SK-N-SH (cell line): Measurements from ENCODE around the gene RIMS1. TPM values are rescaled to one million over a fixed set of nuclear protein-coding genes. Genes with fewer than 3 reads are reported as not detected.

ENCODE experiments used
- CTCF ChIA-PET: fragments of 300-600, 350-600 bp; formaldehyde crosslinking; extraction: SDS; loops from one replicate; lab custom pipeline; 2021; lab: Yijun Ruan, JAX
- POLR2A ChIA-PET: fragments of 350-600 bp; sonication (Branson Sonifier 250); formaldehyde crosslinking; extraction: SDS; loops from one replicate; lab custom pipeline; 2020; ENCODE audit warnings: antibody characterized with exemption, inconsistent platforms; lab: Yijun Ruan, JAX
- DNase-seq: peaks from one replicate; pipeline ENCODE4 v3.0.0; 2012
- H2AFZ ChIP-seq: fragments of 200-600 bp; sonication (generic); 2 replicates; pipeline ENCODE4 v1.8.1; 2016; ENCODE audit warnings: antibody characterized with exemption, mild to moderate bottlenecking, low read depth
- H3F3A ChIP-seq: fragments of 200-600 bp; sonication (generic); replicated peaks from 2 replicates; pipeline ENCODE3; 2016; ENCODE audit warnings: antibody characterized with exemption, mild to moderate bottlenecking; ENCODE audit not compliant: insufficient read depth
- H3K27ac ChIP-seq, 2 experiments: fragments of 200-500 bp in 1 of 2; fragments of 200-600 bp in 1 of 2; sonication (Bioruptor generic) in 1 of 2; sonication (generic), shearing (Covaris generic) in 1 of 2; 2 replicates each; pipeline versions ENCODE4 v1.5.1 to v1.6.1; 2014 to 2016; ENCODE audit warnings: low read depth in 2 of 2, inconsistent platforms in 1 of 2, low read length in 1 of 2, mild to moderate bottlenecking in 1 of 2, mixed read lengths in 1 of 2
- H3K27me3 ChIP-seq: fragments of 200-600 bp; sonication (generic), shearing (Covaris generic); 2 replicates; pipeline ENCODE4 v1.6.1; 2016; ENCODE audit warnings: mixed run types; ENCODE audit not compliant: insufficient read depth
- H3K36me3 ChIP-seq, 2 experiments: fragments of 200-500 bp in 1 of 2; fragments of 200-600 bp in 1 of 2; sonication (Bioruptor generic) in 1 of 2; sonication (generic) in 1 of 2; replicated peaks in 1 of 2; 2 replicates each; pipeline versions ENCODE3 to v1.5.1; 2014 to 2016; ENCODE audit warnings: low read length in 1 of 2, mild to moderate bottlenecking in 1 of 2; ENCODE audit not compliant: insufficient read depth in 2 of 2, control insufficient read depth in 1 of 2
- H3K4me1 ChIP-seq, 2 experiments: fragments of 200-500 bp in 1 of 2; fragments of 200-600 bp in 1 of 2; sonication (Bioruptor generic) in 1 of 2; sonication (generic), shearing (Covaris generic) in 1 of 2; 2 replicates each; pipeline versions ENCODE4 v1.5.1 to v1.6.1; 2014 to 2016; ENCODE audit warnings: low read depth in 1 of 2, low read length in 1 of 2, mixed run types in 1 of 2; ENCODE audit not compliant: insufficient read depth in 2 of 2, control insufficient read depth in 1 of 2
- H3K4me2 ChIP-seq: fragments of 200-600 bp; sonication (generic), shearing (Covaris generic); 2 replicates; pipeline ENCODE4 v1.6.1; 2017; ENCODE audit warnings: mixed run types
- H3K4me3 ChIP-seq, 2 experiments: fragments of 200-500 bp in 1 of 2; fragments of 200-600 bp in 1 of 2; sonication (Bioruptor generic) in 1 of 2; sonication (generic), shearing (Covaris generic) in 1 of 2; 2 replicates each; pipeline versions ENCODE4 v1.5.1 to v1.8.1; 2014 to 2016; ENCODE audit warnings: low read depth in 2 of 2, inconsistent platforms in 1 of 2, low read length in 1 of 2, mild to moderate bottlenecking in 1 of 2, mixed read lengths in 1 of 2, moderate library complexity in 1 of 2
- H3K79me2 ChIP-seq: fragments of 200-600 bp; sonication (generic); 2 replicates; pipeline ENCODE4 v1.8.1; 2017; ENCODE audit warnings: mild to moderate bottlenecking; ENCODE audit not compliant: insufficient read depth
- H3K9ac ChIP-seq: fragments of 200-600 bp; sonication (generic); 2 replicates; pipeline ENCODE4 v1.6.1; 2017; ENCODE audit warnings: mixed run types
- H3K9me2 ChIP-seq: fragments of 200-600 bp; sonication (generic); 2 replicates; pipeline ENCODE4 v1.6.1; 2017; ENCODE audit warnings: mixed run types
- H3K9me3 ChIP-seq: fragments of 200-600 bp; sonication (generic); 2 replicates; pipeline ENCODE4 v1.6.1; 2017; ENCODE audit warnings: mixed run types, mild to moderate bottlenecking, moderate library complexity
- H4K20me1 ChIP-seq: fragments of 200-600 bp; sonication (generic); 2 replicates; pipeline ENCODE4 v1.6.1; 2017; ENCODE audit warnings: mild to moderate bottlenecking, mixed run types; ENCODE audit not compliant: insufficient read depth
- EP300 ChIP-seq, 2 experiments: IDR thresholded peaks; 2 replicates each; pipeline versions ENCODE4 v1.4.0 to v1.6.1; 2012; ENCODE audit warnings: borderline replicate concordance in 1 of 2, low read depth in 1 of 2, low read length in 1 of 2
- FOSL2 ChIP-seq: IDR thresholded peaks from 2 replicates; pipeline ENCODE4 v1.4.0; 2012; ENCODE audit warnings: low read depth, mild to moderate bottlenecking, moderate library complexity, borderline replicate concordance
- FOXM1 ChIP-seq: IDR thresholded peaks from 2 replicates; pipeline ENCODE4 v1.4.0; 2012; ENCODE audit warnings: low read depth, mild to moderate bottlenecking
- GATA2 ChIP-seq: sonication (generic); formaldehyde crosslinking; IDR thresholded peaks from 2 replicates; pipeline ENCODE4 v1.5.0; 2020; ENCODE audit warnings: mild to moderate bottlenecking, missing genetic modification reagents
- JUND ChIP-seq: IDR thresholded peaks from 2 replicates; pipeline ENCODE4 v1.4.0; 2012
- MEF2A ChIP-seq: IDR thresholded peaks from 2 replicates; pipeline ENCODE4 v1.4.0; 2012; ENCODE audit warnings: low read depth, borderline replicate concordance
- NFIC ChIP-seq: IDR thresholded peaks from 2 replicates; pipeline ENCODE4 v1.4.0; 2012; ENCODE audit warnings: borderline replicate concordance
- PBX3 ChIP-seq: IDR thresholded peaks from 2 replicates; pipeline ENCODE4; 2012
- RCOR1 ChIP-seq: fragments of 150-350 bp; IDR thresholded peaks from 2 replicates; pipeline ENCODE4 v1.6.1; 2017; ENCODE audit warnings: antibody characterized with exemption, low read length
- SIN3A ChIP-seq: IDR thresholded peaks from 2 replicates; pipeline ENCODE4 v1.6.1; 2012; ENCODE audit warnings: low read depth, mild to moderate bottlenecking, low read length, moderate library complexity, borderline replicate concordance
- TAF1 ChIP-seq: IDR thresholded peaks from 2 replicates; pipeline ENCODE4 v1.6.1; 2012; ENCODE audit warnings: low read depth, mild to moderate bottlenecking, low read length, moderate library complexity, borderline replicate concordance
- TCF12 ChIP-seq: IDR thresholded peaks from 2 replicates; pipeline ENCODE4 v1.4.0; 2012
- TEAD4 ChIP-seq: IDR thresholded peaks from 2 replicates; pipeline ENCODE4 v1.4.0; 2012; ENCODE audit warnings: mild to moderate bottlenecking, borderline replicate concordance; ENCODE audit not compliant: insufficient read depth
- WGBS: methylation state at CpG from one replicate; pipeline ENCODE4 v1.1.6; 2017; ENCODE audit warnings: low lambda C conversion rate; 5-methylcytosine and 5-hydroxymethylcytosine counted together
- polyA plus RNA-seq, 3 experiments: library from polyadenylated mRNA; depleted of rRNA; stranded (reverse); fragments of >200 nt; gene quantifications; 2 replicates each; pipeline ENCODE4 v1.2.3, GENCODE V29; 2012
- TF ChIP-seq, protein P1 (sequence below): IDR thresholded peaks from 2 replicates; pipeline ENCODE4 v1.6.1; 2012; ENCODE audit warnings: mild to moderate bottlenecking, low read depth, low read length, moderate library complexity
- TF ChIP-seq, protein P2 (sequence below): IDR thresholded peaks from 2 replicates; pipeline ENCODE4 v1.4.0; 2012; ENCODE audit warnings: low read depth

RIMS1 gene
- polyA plus RNA-seq, 1 of the 3 experiments (the other 2 are of a cell fraction): 0.20 TPM

DNA sequence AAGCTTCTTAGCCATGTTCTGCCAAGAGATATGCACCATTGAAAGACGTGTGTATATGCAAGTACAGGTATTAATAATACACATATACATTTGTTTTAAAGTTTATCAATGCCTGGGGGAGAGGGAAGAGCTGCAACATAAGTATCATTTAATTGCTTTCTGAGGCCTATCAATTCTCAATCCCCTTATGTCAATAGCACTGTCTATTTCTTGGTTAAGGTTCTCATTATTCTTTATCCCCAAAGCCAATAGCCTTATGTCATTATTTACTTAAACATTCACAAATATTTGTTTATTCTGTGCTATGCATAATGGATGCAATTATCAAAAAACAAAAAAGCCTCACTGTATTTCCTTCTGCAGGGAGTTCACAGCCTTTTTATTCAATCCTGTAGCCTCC is 385.2 kb downstream of the RIMS1 start:
- ChIA-PET POLR2A (no interaction called here), CTCF (interaction anchor here (0.9 kb wide), 1 partner anchor 745 kb away, joined by 3 read pairs; no protein-coding TSS in a partner anchor)
- Histone ChIP-seq H3K9me2 (no peaks in the 10 kb centered on the region), H3F3A (peaks cover 4% of the 10 kb centered on the region), H3K4me1 (peaks cover 0 to 3% of the 10 kb centered on the region in 2 experiments; a peak in 2 of 4 replicates), H3K4me3 (no peak overlapping the region), H3K79me2 (no peaks in the 10 kb centered on the region), H3K36me3 (no peaks in the 10 kb centered on the region), H4K20me1 (no peaks in the 10 kb centered on the region), H3K27me3 (no peaks in the 10 kb centered on the region), H3K9me3 (no peaks in the 10 kb centered on the region), H3K4me2 (no peak overlapping the region), H2AFZ (no peak overlapping the region), H3K27ac (no peak overlapping the region), H3K9ac (no peak overlapping the region)
- TF ChIP-seq MEF2A (no peak), NFIC (no peak), SIN3A (no peak), TEAD4 (no peak), TAF1 (no peak), EP300 (IDR thresholded peaks at IDR 0.05; ENCODE audit: borderline replicate concordance in 1 of 2, low read depth in 1 of 2, low read length in 1 of 2) (no peak), FOXM1 (no peak), GATA2 (CRISPR knock-in tag) (no peak), RCOR1 (no peak), FOSL2 (no peak)
- TF ChIP-seq, protein P1, sequence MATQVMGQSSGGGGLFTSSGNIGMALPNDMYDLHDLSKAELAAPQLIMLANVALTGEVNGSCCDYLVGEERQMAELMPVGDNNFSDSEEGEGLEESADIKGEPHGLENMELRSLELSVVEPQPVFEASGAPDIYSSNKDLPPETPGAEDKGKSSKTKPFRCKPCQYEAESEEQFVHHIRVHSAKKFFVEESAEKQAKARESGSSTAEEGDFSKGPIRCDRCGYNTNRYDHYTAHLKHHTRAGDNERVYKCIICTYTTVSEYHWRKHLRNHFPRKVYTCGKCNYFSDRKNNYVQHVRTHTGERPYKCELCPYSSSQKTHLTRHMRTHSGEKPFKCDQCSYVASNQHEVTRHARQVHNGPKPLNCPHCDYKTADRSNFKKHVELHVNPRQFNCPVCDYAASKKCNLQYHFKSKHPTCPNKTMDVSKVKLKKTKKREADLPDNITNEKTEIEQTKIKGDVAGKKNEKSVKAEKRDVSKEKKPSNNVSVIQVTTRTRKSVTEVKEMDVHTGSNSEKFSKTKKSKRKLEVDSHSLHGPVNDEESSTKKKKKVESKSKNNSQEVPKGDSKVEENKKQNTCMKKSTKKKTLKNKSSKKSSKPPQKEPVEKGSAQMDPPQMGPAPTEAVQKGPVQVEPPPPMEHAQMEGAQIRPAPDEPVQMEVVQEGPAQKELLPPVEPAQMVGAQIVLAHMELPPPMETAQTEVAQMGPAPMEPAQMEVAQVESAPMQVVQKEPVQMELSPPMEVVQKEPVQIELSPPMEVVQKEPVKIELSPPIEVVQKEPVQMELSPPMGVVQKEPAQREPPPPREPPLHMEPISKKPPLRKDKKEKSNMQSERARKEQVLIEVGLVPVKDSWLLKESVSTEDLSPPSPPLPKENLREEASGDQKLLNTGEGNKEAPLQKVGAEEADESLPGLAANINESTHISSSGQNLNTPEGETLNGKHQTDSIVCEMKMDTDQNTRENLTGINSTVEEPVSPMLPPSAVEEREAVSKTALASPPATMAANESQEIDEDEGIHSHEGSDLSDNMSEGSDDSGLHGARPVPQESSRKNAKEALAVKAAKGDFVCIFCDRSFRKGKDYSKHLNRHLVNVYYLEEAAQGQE: no peak
- TF ChIP-seq, protein P2, sequence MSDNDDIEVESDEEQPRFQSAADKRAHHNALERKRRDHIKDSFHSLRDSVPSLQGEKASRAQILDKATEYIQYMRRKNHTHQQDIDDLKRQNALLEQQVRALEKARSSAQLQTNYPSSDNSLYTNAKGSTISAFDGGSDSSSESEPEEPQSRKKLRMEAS: no peak
- no peak for DNase-seq
- WGBS: 48% methylated on average over 1 of the region's 1 CpG

DNA sequence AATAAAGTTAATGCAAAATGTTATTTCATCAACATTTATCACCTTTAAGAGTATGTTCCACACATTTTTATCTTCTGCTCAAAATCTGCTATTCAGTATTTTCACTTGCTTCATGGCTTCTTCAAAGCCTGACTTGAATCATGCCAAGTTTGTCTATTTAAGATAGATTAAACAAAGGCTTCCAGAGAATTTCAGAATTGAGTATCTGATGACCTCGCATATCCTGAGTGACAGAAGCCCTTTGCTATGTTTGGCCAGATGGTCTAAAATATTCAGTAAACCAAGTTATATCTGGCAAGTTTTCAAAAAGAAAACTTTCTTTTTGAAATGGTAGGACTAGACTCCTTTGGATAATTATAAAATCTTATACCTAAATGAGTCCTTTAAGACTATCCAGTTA is 386.6 kb downstream of the RIMS1 start:
- H3K9me2 ChIP-seq: no peaks in the 10 kb centered on the region
- peak in 1 of 2 experiments; percentile 45; a peak in 1 of 4 replicates for TF ChIP-seq EP300 (IDR thresholded peaks at IDR 0.05; ENCODE audit: borderline replicate concordance in 1 of 2, low read depth in 1 of 2, low read length in 1 of 2)
- no peak for TF ChIP-seq RCOR1
- TF ChIP-seq JUND: peak; percentile 42; the same call in 1 of the 2 replicates
- peak; percentile 19; the same call in 1 of the 2 replicates for TF ChIP-seq FOSL2
- peak; percentile 55; the same call in 1 of the 2 replicates for TF ChIP-seq TEAD4
- peak; percentile 84 for TF ChIP-seq TCF12
- peak; percentile 77 for TF ChIP-seq PBX3
- TF ChIP-seq, protein P2: no peak
- TF ChIP-seq NFIC: peak; percentile 64; the same call in 1 of the 2 replicates
- 27% methylated on average over 1 of the region's 1 CpG for WGBS
- ChIA-PET POLR2A (no interaction called here), CTCF (no interaction called here)
- H3F3A ChIP-seq: peaks cover 4% of the 10 kb centered on the region
- no peak overlapping the region for H3K27ac ChIP-seq
- no peak overlapping the region for H3K4me3 ChIP-seq
- no peak overlapping the region for H3K4me2 ChIP-seq
- no peaks in the 10 kb centered on the region for H3K36me3 ChIP-seq
- H3K79me2 ChIP-seq: no peaks in the 10 kb centered on the region
- no peak overlapping the region for H2AFZ ChIP-seq
- peaks cover 0 to 3% of the 10 kb centered on the region in 2 experiments; a peak in 2 of 4 replicates for H3K4me1 ChIP-seq
- no peaks in the 10 kb centered on the region for H4K20me1 ChIP-seq
- no peak overlapping the region for H3K9ac ChIP-seq
- no peak for DNase-seq
- H3K27me3 ChIP-seq: no peaks in the 10 kb centered on the region
- H3K9me3 ChIP-seq: no peaks in the 10 kb centered on the region
